ENCODE results near the gene CCL20.

GRCh38 chr2:227864161-227864756, 50.6 kb downstream of the CCL20 start:
- TF ChIP-seq, protein P1, sequence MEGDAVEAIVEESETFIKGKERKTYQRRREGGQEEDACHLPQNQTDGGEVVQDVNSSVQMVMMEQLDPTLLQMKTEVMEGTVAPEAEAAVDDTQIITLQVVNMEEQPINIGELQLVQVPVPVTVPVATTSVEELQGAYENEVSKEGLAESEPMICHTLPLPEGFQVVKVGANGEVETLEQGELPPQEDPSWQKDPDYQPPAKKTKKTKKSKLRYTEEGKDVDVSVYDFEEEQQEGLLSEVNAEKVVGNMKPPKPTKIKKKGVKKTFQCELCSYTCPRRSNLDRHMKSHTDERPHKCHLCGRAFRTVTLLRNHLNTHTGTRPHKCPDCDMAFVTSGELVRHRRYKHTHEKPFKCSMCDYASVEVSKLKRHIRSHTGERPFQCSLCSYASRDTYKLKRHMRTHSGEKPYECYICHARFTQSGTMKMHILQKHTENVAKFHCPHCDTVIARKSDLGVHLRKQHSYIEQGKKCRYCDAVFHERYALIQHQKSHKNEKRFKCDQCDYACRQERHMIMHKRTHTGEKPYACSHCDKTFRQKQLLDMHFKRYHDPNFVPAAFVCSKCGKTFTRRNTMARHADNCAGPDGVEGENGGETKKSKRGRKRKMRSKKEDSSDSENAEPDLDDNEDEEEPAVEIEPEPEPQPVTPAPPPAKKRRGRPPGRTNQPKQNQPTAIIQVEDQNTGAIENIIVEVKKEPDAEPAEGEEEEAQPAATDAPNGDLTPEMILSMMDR (IDR thresholded peaks at IDR 0.05) = no peak
- no peak for TF ChIP-seq POLR2A (IDR thresholded peaks at IDR 0.05)

Measured in lower leg skin (tissue), 3 donors.